Karpas-422 (cell line): ENCODE data around the gene PLOD2. TPM values are rescaled to one million over a fixed set of nuclear protein-coding genes. Genes with fewer than 3 reads are reported as not detected.
"Not testable (repeated sequence)": the region's sequence is repeated elsewhere in the genome, so short reads cannot be mapped to it uniquely, and the experiment has no call there.

ENCODE experiments used
- DNase-seq: peaks from one replicate; pipeline ENCODE4 v3.0.0-alpha.2; 2015
- H2AFZ ChIP-seq: fragments of 200-600 bp; sonication (generic); 2 replicates; pipeline ENCODE4 v1.6.1; 2014; ENCODE audit warnings: antibody characterized with exemption, low read length, mixed read lengths
- H3K27ac ChIP-seq: fragments of 200-600 bp; sonication (generic); 2 replicates; pipeline ENCODE4 v1.5.1; 2014; ENCODE audit warnings: mild to moderate bottlenecking, low read length, moderate library complexity
- H3K27me3 ChIP-seq: fragments of 200-600 bp; sonication (generic); 2 replicates; pipeline ENCODE4 v1.6.1; 2014; ENCODE audit warnings: low read length, mixed read lengths
- H3K36me3 ChIP-seq: fragments of 200-600 bp; sonication (generic); 2 replicates; pipeline ENCODE4 v1.6.1; 2014; ENCODE audit warnings: low read length, mixed read lengths; ENCODE audit not compliant: insufficient read depth
- H3K4me1 ChIP-seq: fragments of 200-600 bp; sonication (generic); 2 replicates; pipeline ENCODE4 v1.6.1; 2014; ENCODE audit warnings: mild to moderate bottlenecking, low read length, mixed read lengths
- H3K4me2 ChIP-seq: fragments of 200-600 bp; sonication (generic); 2 replicates; pipeline ENCODE4 v1.6.1; 2014; ENCODE audit warnings: low read length, low read depth, mild to moderate bottlenecking; ENCODE audit not compliant: poor library complexity, severe bottlenecking
- H3K4me3 ChIP-seq: fragments of 200-600 bp; sonication (generic); 2 replicates; pipeline ENCODE4 v1.5.1; 2014; ENCODE audit warnings: mild to moderate bottlenecking, antibody characterized with exemption, low read length, mixed read lengths
- H3K79me2 ChIP-seq: fragments of 200-600 bp; sonication (generic); 2 replicates; pipeline ENCODE4 v1.6.1; 2014; ENCODE audit warnings: mild to moderate bottlenecking, low read length, mixed read lengths
- H3K9ac ChIP-seq: fragments of 200-600 bp; sonication (generic); 2 replicates; pipeline ENCODE4 v1.6.0; 2014; ENCODE audit warnings: low read length
- H3K9me2 ChIP-seq: fragments of 200-600 bp; sonication (generic), shearing (Covaris generic); replicated peaks from 2 replicates; pipeline ENCODE4 v1.6.0; 2014; ENCODE audit warnings: mild to moderate bottlenecking, low read length, moderate library complexity; ENCODE audit not compliant: insufficient read depth
- H3K9me3 ChIP-seq: fragments of 300-700, 200-600 bp; sonication (generic); 2 replicates; pipeline ENCODE4 v1.6.1; 2014; ENCODE audit warnings: low read length, mixed read lengths
- H4K20me1 ChIP-seq: fragments of 200-600 bp; sonication (generic); 2 replicates; pipeline ENCODE4 v1.6.1; 2014; ENCODE audit warnings: mild to moderate bottlenecking, antibody characterized with exemption, low read length, low read depth; ENCODE audit not compliant: insufficient read depth
- total RNA-seq: library from RNA; depleted of rRNA; stranded (reverse); fragments of >200 nt; shearing (Covaris generic); gene quantifications from 2 replicates; pipeline ENCODE4 v1.2.3, GENCODE V29; 2014; ENCODE audit warnings: low replicate concordance

The PLOD2 gene
- total RNA-seq, 1 experiment from 2014 or later = not detected

GRCh38 chr3:146113804-146114203, 47.2 kb downstream of the PLOD2 start:
- H3K4me3 ChIP-seq, H3K9ac ChIP-seq, H3K36me3 ChIP-seq, H3K4me1 ChIP-seq, H4K20me1 ChIP-seq, H3K27me3 ChIP-seq, H3K79me2 ChIP-seq, H2AFZ ChIP-seq, H3K27ac ChIP-seq, H3K9me3 ChIP-seq, H3K4me2 ChIP-seq, DNase-seq, H3K9me2 ChIP-seq: not testable (repeated sequence)

GRCh38 chr3:146111337-146111736, 49.6 kb downstream of the PLOD2 start:
- DNase-seq = no peak
- H3K79me2 ChIP-seq = no peaks in the 10 kb centered on the region
- no peak overlapping the region for H3K4me3 ChIP-seq
- H3K9ac ChIP-seq = no peak overlapping the region
- H2AFZ ChIP-seq = no peak overlapping the region
- no peaks in the 10 kb centered on the region for H3K9me2 ChIP-seq
- H3K9me3 ChIP-seq = peaks cover under 1% of the 10 kb centered on the region
- no peaks in the 10 kb centered on the region for H3K4me1 ChIP-seq
- H4K20me1 ChIP-seq = no peaks in the 10 kb centered on the region
- H3K27ac ChIP-seq = no peak overlapping the region
- H3K36me3 ChIP-seq = no peaks in the 10 kb centered on the region
- no peaks in the 10 kb centered on the region for H3K27me3 ChIP-seq
- no peak overlapping the region for H3K4me2 ChIP-seq

- H2AFZ ChIP-seq = no peak overlapping the region
- H3K9me2 ChIP-seq = no peaks in the 10 kb centered on the region
- no peak overlapping the region for H3K27ac ChIP-seq
- no peaks in the 10 kb centered on the region for H3K9me3 ChIP-seq
- H4K20me1 ChIP-seq = no peaks in the 10 kb centered on the region
- no peak overlapping the region for H3K4me3 ChIP-seq
- no peak overlapping the region for H3K4me2 ChIP-seq
- no peaks in the 10 kb centered on the region for H3K79me2 ChIP-seq
- no peaks in the 10 kb centered on the region for H3K4me1 ChIP-seq
- no peaks in the 10 kb centered on the region for H3K36me3 ChIP-seq
- no peak for DNase-seq
- no peak overlapping the region for H3K9ac ChIP-seq
- no peaks in the 10 kb centered on the region for H3K27me3 ChIP-seq
These were observed 50.8 kb downstream of the PLOD2 start for GRCh38 chr3:146110161-146110560.

GRCh38 chr3:146106986-146107385, 54.0 kb downstream of the PLOD2 start:
- Histone ChIP-seq H3K79me2 (no peaks in the 10 kb centered on the region), H3K27ac (no peak overlapping the region), H3K36me3 (no peaks in the 10 kb centered on the region), H3K4me1 (no peaks in the 10 kb centered on the region), H3K4me2 (no peak overlapping the region), H2AFZ (no peak overlapping the region), H3K9ac (no peak overlapping the region), H4K20me1 (no peaks in the 10 kb centered on the region), H3K9me2 (no peaks in the 10 kb centered on the region), H3K27me3 (no peaks in the 10 kb centered on the region), H3K9me3 (no peaks in the 10 kb centered on the region), H3K4me3 (no peak overlapping the region)
- no peak for DNase-seq

GRCh38 chr3:146104068-146104467, 56.9 kb downstream of the PLOD2 start:
- H3K4me1 ChIP-seq = no peaks in the 10 kb centered on the region
- H3K36me3 ChIP-seq = no peaks in the 10 kb centered on the region
- H3K9me2 ChIP-seq = no peaks in the 10 kb centered on the region
- no peaks in the 10 kb centered on the region for H3K27me3 ChIP-seq
- no peaks in the 10 kb centered on the region for H3K79me2 ChIP-seq
- H2AFZ ChIP-seq = no peak overlapping the region
- no peaks in the 10 kb centered on the region for H3K9me3 ChIP-seq
- DNase-seq = no peak
- H3K4me2 ChIP-seq = no peak overlapping the region
- H4K20me1 ChIP-seq = no peaks in the 10 kb centered on the region
- H3K27ac ChIP-seq = no peak overlapping the region
- H3K4me3 ChIP-seq = no peak overlapping the region
- no peak overlapping the region for H3K9ac ChIP-seq

- no peaks in the 10 kb centered on the region for H3K36me3 ChIP-seq
- no peaks in the 10 kb centered on the region for H3K4me1 ChIP-seq
- no peaks in the 10 kb centered on the region for H3K27me3 ChIP-seq
- H3K4me3 ChIP-seq = no peak overlapping the region
- H3K9me3 ChIP-seq = no peaks in the 10 kb centered on the region
- no peaks in the 10 kb centered on the region for H3K79me2 ChIP-seq
- H3K9me2 ChIP-seq = no peaks in the 10 kb centered on the region
- H3K4me2 ChIP-seq = no peak overlapping the region
- H3K27ac ChIP-seq = no peak overlapping the region
- no peak overlapping the region for H2AFZ ChIP-seq
- no peak for DNase-seq
- no peak overlapping the region for H3K9ac ChIP-seq
- H4K20me1 ChIP-seq = no peaks in the 10 kb centered on the region
These were observed 58.1 kb downstream of the PLOD2 start for GRCh38 chr3:146102885-146103284.

- H4K20me1 ChIP-seq = no peaks in the 10 kb centered on the region
- no peak overlapping the region for H3K4me2 ChIP-seq
- no peak overlapping the region for H3K4me3 ChIP-seq
- no peaks in the 10 kb centered on the region for H3K79me2 ChIP-seq
- DNase-seq = no peak
- H2AFZ ChIP-seq = no peak overlapping the region
- H3K9me3 ChIP-seq = no peaks in the 10 kb centered on the region
- H3K36me3 ChIP-seq = no peaks in the 10 kb centered on the region
- no peaks in the 10 kb centered on the region for H3K4me1 ChIP-seq
- H3K27me3 ChIP-seq = no peaks in the 10 kb centered on the region
- H3K9ac ChIP-seq = no peak overlapping the region
- no peaks in the 10 kb centered on the region for H3K9me2 ChIP-seq
- no peak overlapping the region for H3K27ac ChIP-seq
These were observed 59.4 kb downstream of the PLOD2 start for GRCh38 chr3:146101538-146101937.

GRCh38 chr3:146100825-146101444, 60.0 kb downstream of the PLOD2 start:
- Histone ChIP-seq H3K9me2 (no peaks in the 10 kb centered on the region), H4K20me1 (no peaks in the 10 kb centered on the region), H3K4me1 (no peaks in the 10 kb centered on the region), H3K79me2 (no peaks in the 10 kb centered on the region), H3K27ac (no peak overlapping the region), H3K4me2 (no peak overlapping the region), H2AFZ (no peak overlapping the region), H3K27me3 (no peaks in the 10 kb centered on the region), H3K36me3 (no peaks in the 10 kb centered on the region), H3K4me3 (no peak overlapping the region), H3K9me3 (no peaks in the 10 kb centered on the region), H3K9ac (no peak overlapping the region)
- no peak for DNase-seq

GRCh38 chr3:146100180-146100579, 60.8 kb downstream of the PLOD2 start:
- Histone ChIP-seq H3K4me2 (no peak overlapping the region), H2AFZ (no peak overlapping the region), H3K4me1 (no peaks in the 10 kb centered on the region), H3K4me3 (no peak overlapping the region), H3K9me2 (no peaks in the 10 kb centered on the region), H3K36me3 (no peaks in the 10 kb centered on the region), H3K27ac (no peak overlapping the region), H3K27me3 (no peaks in the 10 kb centered on the region), H3K79me2 (no peaks in the 10 kb centered on the region), H3K9me3 (no peaks in the 10 kb centered on the region), H3K9ac (no peak overlapping the region), H4K20me1 (no peaks in the 10 kb centered on the region)
- no peak for DNase-seq
